ENCODE data around the gene LMO7.

Gene LMO7

DNA sequence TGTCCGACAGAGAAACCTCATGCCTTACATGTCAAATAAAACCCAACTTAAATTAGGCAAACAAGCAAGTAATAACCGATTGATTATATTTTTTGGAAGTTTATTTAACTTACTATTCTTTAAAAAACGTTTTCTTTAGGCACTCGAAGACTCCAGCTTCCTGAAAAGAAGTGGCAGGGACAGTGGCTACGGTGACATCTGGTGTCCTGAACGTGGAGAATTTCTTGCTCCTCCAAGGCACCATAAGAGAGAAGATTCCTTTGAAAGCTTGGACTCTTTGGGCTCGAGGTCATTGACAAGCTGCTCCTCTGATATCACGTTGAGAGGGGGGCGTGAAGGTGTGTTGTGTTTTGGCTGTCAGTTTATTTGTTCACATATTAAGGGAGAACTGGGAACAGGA lies 164.4 kb downstream of the LMO7 start:
- no peak for DNase-seq (ENCODE audit: low read depth in 2 of 2)

DNA sequence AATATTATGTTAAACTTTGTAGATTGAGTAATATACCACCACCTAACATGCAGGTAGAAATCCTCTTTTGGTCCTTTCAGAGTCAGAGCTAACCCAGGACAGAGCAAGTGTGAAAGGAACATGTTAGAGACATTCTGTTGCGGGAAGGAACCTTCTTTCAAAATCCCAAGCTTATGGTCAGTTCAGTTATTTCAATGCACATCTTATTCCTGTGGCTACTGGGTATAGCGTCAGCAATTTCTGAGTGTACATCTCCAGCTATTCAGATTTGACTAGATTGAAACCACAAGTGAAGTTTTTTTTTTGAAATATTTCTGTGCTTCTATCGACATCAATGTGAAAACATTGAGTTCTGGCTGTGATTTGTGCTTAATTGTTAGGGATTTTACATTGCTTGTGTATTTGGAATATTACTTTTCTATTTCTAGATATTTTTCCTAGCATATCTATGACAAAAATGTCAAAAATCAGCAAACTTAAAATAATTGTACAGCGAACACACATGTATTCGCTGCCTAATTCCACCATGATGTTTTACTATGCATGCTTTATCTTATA lies 165.3 kb downstream of the LMO7 start:
- no peak for DNase-seq (ENCODE audit: low read depth in 2 of 2)

- DNase-seq (ENCODE audit: low read depth in 2 of 2) = no peak
Observed at GRCh38 chr13:75802161-75802560, 166.0 kb downstream of the LMO7 start.

DNA sequence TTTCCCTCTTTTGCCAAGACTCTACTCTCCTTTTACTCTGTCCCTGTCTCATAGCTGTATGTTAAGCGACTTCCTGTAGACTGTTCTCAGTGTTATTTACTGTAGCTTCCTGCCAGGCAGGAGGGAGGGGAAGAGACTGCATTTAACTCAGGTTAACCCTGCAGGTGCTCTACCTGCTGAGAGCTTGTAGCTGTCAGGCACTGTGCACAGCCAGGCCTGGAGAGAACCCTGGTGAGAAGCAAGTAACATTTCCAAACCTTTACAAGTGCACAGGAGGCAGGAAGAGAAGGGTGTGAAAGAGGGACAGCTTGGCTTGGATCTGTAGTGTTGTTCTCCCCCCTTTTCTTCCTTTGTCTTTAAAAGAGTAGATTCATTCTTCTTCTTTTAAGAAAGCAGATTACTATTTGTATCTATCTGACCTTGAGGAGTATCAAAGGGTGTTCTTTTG lies 167.1 kb downstream of the LMO7 start:
- DNase-seq (ENCODE audit: low read depth in 2 of 2) = no peak

- no peak for DNase-seq (ENCODE audit: low read depth in 2 of 2)
Observed at GRCh38 chr13:75804054-75804453, 167.9 kb downstream of the LMO7 start.

DNA sequence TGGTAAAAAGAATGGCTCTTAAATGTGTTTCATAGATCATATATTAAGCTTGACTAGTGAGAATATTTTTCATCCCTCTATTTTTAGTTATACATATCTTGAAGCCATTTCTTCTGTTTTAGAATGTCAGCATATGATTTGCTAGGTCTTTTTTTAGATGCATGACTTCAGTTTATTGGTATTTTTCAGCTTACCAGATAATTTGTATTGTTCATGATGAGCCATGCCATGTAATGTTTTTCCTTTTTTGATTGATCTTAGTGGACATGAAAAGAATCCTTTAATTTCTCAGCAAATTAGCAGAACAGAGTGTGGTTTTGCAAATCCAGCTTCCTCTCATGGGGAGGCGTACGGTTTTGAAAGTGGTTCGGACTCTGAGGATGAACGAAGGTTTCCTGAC lies 168.5 kb downstream of the LMO7 start:
- DNase-seq (ENCODE audit: low read depth in 2 of 2) = no peak

DNA sequence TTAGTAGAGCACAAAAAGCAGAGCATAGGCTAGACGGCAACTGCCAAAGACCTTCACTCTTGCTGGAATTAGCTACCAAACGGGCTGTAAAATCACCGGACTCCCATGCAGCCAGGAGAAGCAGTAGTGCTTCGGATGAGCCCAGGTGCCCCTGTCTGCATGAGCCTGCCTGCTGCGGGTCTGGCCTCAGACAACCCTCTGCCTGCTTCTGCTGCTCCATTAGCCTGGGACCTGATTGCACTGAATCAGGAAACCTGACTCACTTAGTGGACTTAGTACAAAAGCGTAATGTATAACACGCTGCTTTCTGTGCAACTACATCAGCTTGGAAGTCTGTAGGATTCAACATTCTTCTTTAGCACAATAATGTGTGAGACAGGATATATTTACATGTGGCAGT lies 170.0 kb downstream of the LMO7 start:
- DNase-seq (ENCODE audit: low read depth in 2 of 2) = no peak

- no peak for DNase-seq (ENCODE audit: low read depth in 2 of 2)
Observed at GRCh38 chr13:75811361-75811760, 175.2 kb downstream of the LMO7 start.

DNA sequence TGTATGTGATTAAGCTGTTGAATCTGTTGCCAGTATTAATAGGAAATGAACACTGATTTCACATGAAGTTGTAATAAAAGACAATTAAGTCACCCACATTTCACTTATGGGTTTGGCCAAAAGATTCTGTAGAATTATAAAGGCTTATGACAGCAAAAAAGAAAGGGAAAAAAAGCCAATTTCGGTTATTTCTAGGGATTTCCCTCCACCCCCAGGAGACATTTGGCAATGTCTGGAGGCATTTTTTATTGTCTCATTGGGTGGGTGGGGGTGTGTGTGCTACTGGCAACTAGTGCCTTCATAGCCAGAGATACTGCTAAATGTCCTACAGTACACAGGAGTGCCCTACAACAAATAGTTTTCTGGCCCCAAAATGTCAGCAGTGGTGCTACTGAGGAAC lies 175.7 kb downstream of the LMO7 start:
- DNase-seq (ENCODE audit: low read depth in 2 of 2) = no peak

GRCh38 chr13:75812751-75813181 lies 176.6 kb downstream of the LMO7 start:
- DNase-seq (ENCODE audit: low read depth in 2 of 2) = no peak

GRCh38 chr13:75813323-75813722 lies 177.2 kb downstream of the LMO7 start:
- no peak for DNase-seq (ENCODE audit: low read depth in 2 of 2)

DNA sequence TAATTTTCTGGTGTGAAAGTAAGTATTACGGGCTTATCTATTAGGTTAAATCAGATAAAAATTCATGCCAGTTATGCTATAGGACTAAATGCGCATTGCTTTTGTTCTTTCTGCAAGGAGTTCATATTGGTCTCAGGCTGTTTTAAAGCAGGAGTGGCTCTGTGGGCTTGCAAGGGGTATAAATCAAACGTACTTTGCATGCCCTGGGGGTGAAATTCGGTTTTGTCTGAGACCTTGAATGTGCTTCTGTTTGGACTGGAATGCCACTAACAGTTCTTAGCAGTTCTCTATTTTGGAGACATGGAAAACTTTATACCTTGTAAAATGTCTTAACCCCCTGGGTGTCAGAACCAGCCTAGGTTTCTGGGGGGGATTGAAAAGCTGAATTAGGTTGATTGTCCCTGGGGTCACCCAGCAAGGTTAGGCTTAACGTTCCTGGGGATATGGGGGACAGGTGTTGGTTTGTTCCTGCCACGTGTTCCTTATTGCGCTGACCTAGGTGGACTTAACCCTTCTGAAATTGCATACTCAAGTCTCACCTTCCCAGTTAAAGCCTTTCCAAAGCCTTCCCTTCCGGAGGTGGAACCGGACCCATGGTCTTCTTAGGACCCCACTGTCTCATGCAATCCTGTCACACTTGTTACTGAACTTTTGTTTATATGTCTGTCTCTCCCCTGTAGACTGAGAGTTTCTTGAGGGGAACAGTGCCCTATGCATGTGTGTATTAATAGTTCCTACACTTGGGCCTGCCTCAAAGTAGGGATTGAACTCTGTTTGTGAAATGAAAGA lies 182.2 kb downstream of the LMO7 start:
- no peak for DNase-seq (ENCODE audit: low read depth in 2 of 2)

DNA sequence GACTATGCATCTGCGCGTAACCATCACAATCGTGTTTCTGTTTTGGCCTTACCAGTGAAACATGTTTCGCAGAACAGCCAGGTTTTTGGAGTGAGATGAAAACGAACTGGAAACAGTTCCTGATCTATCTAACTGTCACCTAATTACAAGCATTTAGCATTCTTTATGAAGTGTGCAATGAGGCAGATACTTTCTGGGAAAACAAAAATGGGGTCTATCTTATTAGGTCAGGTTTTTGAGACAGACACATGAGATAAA lies 182.8 kb downstream of the LMO7 start:
- no peak for DNase-seq (ENCODE audit: low read depth in 2 of 2)

DNA sequence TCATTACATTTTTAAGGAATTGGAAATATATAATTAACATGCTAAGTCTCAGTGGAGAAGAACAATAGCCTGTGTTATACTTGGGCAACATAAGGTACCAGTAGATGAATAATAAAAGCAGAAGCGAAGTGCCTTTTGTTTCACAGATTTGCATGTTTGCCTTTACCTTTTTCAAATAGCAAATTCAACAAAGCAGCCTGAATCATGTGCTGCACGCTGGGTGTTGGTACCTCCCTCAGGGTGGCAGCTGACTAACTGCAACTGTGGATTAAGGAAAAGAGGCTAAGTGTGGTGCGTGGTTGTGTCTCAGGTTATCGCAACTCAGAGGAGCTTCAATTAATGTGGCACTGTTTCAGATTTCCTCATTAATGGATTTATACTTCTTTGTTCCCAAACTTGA lies 189.0 kb downstream of the LMO7 start:
- no peak for DNase-seq (ENCODE audit: low read depth in 2 of 2)

- no peak for DNase-seq (ENCODE audit: low read depth in 2 of 2)
Observed at GRCh38 chr13:75825594-75825993, 189.5 kb downstream of the LMO7 start.

DNA sequence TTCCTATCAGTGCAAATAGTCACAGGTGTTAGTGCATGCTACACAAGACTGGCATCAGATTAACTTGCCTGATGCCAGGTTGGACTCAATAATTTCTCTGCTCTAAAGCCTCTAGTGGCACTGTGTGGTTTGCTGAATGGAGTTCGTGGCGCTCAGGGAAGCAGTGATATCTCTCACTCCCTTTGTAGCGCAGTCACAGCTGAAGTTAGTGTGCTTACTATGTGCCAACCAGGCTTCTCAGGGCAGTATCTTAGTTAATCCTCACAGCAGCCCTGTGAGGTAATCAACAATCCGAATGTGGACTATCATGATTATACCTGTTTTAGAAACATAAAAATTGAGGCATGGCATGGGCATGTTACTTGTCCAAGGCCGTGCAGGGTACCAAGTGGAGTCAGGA lies 190.3 kb downstream of the LMO7 start:
- DNase-seq (ENCODE audit: low read depth in 2 of 2) = no peak

DNA sequence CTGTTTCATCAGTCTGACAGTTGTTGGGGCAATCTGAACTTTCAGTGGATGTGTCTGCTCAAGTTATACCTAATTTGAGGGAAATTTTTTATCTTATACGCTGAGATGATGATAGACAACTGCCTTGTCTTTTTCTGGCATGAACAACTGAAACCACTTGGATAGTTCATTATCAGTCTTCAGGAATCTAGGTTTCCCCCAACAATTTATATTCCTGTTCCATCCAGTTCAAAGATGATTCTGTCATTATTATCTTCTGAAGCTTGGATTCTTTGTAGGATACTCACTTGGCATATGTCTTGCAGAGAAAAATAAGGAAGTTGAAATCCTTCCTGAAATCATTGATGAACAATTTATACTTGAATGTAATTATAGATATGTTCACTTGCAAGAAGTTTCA lies 193.7 kb downstream of the LMO7 start:
- DNase-seq (ENCODE audit: low read depth in 2 of 2) = peak; percentile 20 to 23

- DNase-seq (ENCODE audit: low read depth in 2 of 2) = peak; percentile 16 to 32
Observed at GRCh38 chr13:75830842-75831241, 194.7 kb downstream of the LMO7 start.

DNA sequence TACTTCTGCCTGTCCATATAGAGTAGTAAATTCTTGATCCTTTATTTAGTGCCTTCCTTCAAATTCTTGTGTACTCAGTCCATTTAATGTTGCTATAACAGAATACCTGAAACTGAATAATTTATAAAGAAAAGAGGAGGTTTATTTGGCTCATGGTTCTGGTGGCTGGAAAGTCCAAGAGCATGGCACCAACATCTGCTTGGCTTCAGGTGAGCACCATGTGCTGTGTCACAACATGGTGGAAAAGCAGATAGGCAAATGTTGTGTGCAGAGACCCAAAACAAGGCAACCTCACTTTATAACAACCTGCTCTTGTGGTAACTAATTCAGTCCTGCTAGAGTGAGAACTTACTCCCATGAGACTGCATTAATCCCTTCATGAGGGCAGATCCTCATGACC lies 195.3 kb downstream of the LMO7 start:
- DNase-seq (ENCODE audit: low read depth in 2 of 2) = no peak

GRCh38 chr13:75832812-75833211 lies 196.7 kb downstream of the LMO7 start:
- no peak for DNase-seq (ENCODE audit: low read depth in 2 of 2)

GRCh38 chr13:75836441-75836840 lies 200.3 kb downstream of the LMO7 start:
- no peak for DNase-seq (ENCODE audit: low read depth in 2 of 2)

DNA sequence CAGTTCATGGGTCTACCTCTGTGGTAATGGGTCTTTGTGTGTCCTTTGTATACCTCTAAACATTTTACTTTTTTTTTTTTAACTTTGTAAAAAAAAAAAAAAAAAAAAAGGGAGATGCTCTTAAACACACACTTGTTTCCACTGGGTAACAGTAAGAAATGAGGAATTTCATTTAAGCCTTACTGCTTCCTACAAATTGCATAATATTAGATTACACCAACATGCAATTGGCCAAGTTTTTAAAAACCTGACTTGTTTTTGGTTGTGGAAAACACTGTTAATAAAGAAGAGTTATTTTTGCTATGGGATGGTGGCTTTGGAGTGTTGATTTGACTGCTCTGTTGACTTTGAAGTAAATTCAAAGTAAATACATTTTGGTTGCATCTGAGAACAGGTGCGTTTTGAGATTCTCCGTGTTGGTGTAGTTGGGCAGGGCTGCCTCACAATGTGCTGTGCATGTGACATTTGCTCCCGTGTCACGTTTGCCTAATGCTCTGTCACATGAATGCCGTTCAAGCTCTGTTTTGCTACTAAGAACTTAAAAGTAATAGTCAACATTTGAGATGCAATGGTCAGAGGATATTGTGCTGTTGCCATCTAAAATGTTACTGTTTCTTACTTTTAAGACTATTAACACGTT lies 202.4 kb downstream of the LMO7 start:
- no peak for DNase-seq (ENCODE audit: low read depth in 2 of 2)

- no peak for DNase-seq (ENCODE audit: low read depth in 2 of 2)
Observed at GRCh38 chr13:75839406-75839805, 203.3 kb downstream of the LMO7 start.
